NOMO-1 (cell line): ENCODE results near the gene RASEF.
"Not testable (repeated sequence)": the region's sequence is repeated elsewhere in the genome, so short reads cannot be mapped to it uniquely, and the experiment has no call there.

Experiments used
- DNase-seq, 2 experiments: peaks; one replicate each; lab custom pipeline; 2025; ENCODE audit not compliant: unreplicated experiment in 2 of 2; lab: John Stamatoyannopoulos, UW

Gene RASEF

DNA sequence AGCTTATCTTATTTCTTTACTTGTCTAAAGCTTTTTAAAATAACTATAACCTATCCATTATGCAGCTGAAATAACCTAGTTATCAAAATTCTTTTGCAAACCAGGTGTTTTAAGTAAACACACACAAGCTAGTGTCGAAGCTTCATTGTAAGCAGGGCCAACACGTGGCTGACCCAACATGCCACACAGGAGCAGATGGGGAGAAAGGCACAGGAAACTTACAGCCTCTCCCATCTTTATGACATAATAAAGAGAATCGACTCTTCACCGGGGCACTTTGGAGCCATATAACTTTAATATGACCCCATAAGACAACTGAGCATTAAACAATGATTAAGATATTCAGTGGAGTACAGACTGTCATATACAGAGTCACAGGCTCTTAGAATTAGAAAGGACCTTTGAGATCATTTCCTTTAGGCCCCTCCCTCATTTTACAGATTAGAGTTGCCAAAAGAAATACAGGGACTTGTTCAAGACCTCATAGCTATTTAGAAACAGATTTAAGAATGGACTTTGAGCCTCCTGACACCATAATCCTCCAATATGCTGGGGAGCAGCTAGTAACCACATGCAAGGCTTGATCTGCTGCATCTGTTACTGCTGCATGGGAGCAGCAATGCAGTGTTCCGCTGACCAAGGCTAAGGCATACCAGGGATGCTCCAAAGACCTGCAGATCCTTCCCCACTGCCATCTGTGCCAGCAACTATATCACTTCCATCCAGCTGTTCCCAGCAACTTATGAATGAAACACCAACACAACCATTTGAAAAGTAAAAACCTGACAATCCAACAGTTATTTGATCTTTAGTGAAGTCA is 75.4 kb downstream of the RASEF start:
- DNase-seq, result no peak

DNA sequence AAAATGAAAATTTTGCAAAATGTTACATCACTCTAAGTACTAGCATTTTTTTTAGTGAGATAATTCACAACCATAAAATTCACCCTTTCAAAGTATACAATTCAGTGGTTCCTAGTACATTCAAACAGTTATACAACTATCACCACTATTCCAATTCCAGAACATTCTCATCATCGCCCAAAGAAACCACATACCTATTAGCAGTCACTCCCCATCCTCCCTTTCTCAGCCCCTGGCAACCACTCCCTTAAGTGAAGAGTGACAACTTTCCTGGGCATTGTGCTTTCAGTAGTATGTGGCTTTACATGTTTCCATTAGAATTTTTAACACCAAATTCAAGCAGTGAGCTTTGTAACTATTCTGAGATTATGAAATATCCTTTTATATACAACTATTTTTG is 81.4 kb downstream of the RASEF start:
- no peak for DNase-seq

DNA sequence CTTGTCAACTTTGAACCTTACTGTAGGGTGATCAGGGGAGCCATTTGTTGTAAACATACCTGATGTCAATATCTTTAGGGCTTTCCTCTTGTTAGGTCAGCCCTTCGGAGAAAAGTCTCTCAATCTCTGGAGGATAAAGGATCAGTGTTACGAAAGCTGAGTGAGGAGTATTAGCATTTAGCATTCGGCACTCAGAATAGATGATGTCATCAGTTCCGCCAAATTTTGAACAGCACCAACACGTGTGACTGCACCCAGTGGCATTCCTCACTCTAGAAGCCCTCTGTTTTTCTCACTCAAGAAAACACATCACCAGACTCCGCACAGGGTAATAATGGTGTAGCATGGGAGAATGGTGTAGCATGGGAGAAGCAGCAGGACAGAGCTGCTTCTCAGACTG is 87.8 kb downstream of the RASEF start:
- DNase-seq, result no peak

DNA sequence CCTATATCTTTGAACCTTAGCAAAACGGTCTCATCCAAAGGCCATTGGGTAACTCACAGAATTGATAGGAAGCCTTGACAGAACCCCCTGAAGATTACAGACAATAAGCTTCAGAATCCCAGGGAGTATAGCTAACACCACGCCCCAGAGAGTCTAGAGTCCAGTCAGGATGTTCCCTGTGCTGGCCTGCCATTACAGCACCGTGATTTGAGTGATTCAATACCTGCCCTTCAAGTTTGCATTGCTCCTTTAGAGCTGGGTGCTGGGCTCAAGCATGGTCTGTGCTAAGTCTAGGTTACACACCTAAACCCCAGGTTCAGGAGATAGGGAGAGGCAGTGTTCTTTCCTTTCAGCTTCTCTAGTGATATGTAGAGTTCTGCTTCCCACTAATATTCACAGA is 90.5 kb downstream of the RASEF start:
- DNase-seq, result no peak

DNA sequence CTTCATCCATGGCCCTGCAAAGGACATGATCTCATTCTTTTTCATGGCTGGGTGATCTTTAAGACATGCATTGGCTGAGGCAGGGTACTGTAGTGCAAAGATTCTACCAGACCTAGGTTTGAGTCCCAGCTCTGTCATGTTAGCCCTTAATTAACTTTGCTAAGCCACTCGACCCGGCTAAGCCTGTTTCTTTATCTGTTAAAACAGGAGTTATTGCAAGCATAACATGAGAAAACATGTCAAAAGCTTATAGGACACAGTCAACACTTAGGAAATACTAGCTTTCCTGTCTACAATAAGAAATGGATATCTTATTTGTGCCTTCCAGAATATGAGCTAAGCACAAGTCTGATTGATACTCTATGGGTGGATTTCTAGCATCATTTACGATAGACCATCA is 92.6 kb downstream of the RASEF start:
- DNase-seq, result no peak

DNA sequence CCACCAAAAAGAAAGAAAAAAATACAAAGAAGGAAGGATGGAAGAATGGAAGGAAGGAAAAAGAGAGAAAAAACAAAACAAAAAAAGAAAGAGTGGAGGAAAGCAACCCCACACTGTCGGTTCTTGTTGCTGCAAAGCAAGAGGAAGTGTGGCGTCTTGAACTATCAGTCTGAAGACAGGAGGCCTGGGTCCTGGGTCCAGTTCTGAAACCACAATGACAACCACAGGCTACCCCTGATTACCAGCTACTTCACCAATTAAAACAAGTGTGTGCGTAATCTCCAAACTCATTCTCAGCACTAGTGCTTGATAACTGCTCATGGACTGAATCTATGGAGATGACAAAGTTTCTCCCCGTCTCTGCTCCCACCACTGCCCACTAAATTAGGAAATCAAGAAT is 93.7 kb downstream of the RASEF start:
- DNase-seq, result no peak

DNA sequence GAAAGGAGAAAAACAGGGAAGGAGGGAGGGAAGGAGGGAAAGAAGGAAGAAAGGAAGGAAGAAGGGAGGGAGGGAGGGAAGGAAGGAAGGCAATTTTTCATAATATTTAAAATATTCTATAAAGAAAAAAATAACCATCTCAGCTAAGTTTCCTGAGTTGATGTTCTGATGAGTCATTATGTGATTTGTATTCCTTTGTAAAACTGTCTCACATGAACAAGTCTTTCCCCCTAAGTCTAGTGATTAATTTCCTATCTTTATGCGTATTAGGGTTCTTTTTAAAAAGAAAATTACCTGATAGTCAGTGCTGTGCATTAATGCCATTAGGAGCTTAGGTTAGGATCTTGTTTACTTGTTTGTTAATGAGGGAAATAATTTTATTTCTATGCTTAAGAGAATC is 94.1 kb downstream of the RASEF start:
- no peak for DNase-seq

DNA sequence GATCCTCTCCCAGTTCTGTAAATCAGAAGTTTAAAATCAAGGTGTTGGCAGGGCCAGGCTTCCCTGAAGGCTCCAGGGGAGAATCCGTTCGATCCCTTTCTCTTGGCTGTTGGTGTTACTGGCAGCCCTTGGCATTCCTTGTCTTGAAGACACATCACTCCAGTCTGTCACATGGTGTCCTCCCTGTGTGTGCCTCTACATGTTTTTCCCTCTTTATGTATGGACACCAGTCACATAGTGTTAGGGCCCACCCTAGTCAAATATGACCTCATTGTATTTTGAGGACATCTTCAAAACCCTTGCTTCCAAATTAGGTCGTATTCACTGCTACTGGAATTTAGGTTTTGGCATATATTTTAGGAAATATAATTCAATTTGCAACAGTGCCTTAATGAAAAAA is 94.6 kb downstream of the RASEF start:
- DNase-seq, result no peak

DNA sequence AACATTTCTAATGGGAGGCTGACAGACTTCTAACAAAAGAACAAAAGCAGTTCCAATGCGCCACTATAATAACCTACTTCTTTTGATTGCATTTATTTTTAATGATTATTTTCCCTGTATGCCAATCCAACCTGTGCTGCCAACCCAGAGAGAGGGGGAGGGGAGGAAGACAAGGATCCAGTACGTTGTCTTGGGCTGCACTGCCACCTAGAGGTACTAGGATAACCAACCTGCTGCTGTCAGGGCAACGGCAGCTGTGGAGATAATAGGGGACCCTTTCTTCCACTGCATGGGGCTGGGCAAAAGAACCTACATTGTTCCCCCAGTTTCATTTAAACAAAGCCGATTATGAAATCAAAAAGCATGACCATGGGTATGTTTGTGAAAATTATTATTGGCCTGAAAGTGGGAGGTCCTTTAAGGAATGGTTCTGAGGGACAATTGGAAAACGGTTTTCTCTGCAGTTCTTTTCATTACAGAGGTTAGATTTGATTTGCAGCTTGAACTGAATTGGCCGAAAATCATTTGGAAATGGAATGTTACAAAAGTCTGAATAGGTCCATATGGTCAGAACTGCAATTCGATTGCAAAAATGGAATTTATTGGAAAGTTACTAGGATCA is 101.3 kb downstream of the RASEF start:
- DNase-seq, result peak; percentile 2 to 9

DNA sequence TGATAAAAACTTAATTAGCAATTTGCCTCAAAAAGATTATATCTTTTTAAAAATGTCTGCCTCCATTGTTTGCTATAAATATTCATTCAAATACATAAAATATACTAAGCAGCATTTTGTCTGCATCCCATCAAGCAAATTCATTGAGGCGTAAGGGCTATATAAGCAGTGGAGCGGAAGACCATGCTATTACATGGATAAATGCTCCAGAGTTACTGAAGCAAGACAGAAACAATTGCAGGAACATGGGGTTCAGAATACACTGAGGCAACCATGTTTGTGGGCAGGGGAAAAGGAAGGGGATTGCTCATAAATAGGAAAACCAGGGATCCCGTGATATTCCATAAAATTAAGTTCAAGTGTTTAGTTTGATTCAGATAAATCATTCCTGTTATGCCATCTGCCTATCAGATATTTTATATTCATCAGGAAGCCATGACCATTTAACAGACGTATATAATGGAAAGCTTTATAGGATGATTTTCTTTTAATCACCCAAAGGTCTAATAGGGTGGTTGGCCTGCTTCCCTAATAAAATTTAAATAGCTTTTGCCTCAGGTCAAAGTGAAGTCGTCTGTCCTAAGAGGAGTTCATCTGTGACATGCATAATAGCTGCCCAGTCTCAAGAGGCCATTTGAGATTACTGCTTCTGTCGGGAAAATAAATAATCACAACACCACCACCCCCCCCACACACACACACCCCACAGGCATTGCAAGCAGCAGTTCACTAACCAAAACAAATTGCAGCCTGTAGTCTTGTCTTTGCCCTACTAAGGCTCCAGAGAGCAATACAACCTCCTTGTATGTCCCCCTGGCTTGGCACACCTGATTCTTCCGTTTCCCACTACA is 105.2 kb downstream of the RASEF start:
- DNase-seq, result no peak

DNA sequence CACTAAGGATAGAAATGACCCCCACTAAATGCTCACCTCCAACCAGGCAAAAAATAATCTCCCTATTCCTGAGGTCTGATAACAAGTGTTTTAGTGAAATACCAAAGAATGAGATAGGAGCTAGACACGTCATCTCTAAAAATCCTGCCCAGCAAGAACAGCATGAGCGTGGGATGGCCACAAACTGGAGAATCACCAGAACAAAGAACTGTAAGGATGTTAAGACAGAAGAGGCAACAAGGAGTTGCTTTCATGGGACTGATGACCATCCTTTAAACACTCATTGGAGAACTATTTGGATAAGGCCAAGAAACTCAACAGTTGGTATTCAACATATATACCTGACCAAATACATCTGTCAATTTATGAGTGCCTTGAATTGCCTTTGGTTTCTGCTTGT is 113.7 kb downstream of the RASEF start:
- DNase-seq, result no peak

DNA sequence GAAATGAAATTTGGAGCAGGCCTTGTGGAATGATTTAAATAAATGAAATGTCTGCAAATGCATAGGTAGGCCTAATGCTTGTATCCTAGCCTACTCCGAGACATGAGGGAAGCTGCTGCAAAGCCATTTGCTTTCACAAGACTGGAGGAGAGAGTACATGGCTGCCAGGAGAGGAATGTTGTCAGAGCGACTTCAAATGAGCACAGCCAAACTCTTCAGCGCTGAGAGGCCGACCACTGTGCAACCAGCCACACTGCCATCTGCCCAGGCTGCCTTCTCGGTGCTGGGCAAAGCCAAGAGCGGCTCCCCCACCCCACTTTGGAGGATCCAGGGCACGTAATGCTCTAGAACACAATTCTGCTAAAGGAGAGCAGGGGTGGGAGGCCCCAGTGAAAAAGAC is 122.6 kb downstream of the RASEF start:
- no peak for DNase-seq

DNA sequence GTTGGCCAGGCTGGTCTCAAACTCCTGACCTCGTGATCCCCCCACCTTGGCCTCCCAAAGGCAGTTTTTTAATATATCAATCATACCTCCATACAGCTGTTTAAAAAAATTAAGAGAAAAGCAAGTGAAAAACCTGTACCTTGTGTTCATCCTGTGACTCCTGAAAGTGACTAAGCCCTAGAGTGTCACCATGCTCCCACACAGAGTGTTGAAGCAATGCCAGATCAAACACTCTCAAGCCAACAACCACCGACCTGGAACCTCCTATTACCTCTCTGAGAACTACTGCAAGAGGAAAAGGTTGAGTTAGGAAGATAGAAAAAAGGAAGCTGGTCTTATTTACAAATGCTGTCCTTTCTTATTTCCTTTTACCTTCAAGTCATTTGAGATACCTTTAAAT is 123.5 kb downstream of the RASEF start:
- DNase-seq, result no peak

DNA sequence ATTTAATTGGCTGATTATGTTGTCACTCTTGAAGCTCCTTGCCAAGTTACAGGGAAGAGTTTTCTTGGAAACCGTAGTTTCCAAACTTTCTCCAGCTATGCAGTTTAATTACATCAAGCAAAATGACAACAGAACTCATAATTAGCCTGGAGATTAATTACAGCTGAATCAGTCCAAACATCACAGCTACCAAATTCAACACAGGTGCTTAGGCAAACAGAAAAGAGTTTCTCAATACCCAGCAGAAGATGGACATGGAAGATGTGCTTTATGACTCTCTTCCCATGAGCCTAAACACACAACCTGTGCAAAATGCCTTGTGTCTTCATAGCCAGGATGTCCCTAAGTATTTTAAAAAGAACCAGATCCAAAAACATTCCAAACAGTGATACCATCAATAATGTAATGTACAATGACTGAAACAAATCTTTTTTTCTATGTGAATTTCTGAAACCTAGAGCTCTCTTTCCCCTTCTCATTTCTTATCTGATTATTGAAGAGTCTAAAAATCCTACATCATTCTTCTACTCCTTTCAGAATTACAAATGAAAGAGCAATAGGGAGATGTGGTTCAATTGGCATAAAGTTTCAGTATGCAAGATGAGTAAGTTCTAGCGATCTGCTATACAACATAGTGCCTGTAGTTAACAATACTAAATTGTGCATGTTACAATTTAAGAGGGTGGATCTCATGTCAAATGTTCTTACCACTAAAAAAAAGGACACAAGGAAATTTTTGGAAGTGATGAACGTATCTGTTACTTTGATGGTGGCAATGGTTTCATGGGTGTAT is 124.3 kb downstream of the RASEF start:
- no peak for DNase-seq

DNA sequence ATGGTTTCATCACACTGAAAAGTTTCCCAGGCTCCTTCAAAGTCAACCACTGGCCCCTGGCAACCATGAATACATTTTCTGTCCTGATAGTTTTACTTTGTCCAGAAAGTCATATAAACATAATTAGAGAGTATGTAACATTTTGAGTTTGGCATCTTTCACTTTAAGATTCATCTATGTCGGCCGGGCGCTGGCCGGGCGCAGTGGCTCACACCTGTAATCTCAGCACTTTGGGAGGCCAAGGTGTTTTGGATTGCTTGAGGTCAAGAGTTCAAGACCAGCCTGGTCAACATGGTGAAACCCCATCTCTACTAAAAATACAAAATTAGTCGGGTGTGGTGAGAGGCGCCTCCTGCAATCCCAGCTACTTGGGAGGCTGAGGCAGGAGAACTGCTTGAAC is 126.4 kb downstream of the RASEF start:
- DNase-seq, result not testable (repeated sequence)

DNA sequence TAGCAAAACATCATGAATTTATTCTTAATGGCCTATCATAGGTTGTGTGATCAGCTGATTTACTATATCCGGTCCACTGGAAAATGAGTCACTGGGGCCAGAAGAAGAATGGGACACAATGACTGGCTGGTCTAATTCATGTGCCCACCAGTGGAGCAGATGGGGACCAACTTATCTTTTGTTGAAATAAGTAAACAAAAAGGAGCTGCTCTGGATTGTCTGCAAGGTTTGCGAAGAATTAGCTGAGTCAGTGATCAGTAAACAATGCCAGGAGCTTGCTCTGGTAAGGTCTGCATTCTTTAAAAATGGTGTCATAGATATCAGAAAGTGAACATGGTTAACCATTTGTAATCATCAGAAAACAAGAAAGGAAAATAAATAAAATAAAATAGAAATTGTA is 128.0 kb downstream of the RASEF start:
- no peak for DNase-seq

DNA sequence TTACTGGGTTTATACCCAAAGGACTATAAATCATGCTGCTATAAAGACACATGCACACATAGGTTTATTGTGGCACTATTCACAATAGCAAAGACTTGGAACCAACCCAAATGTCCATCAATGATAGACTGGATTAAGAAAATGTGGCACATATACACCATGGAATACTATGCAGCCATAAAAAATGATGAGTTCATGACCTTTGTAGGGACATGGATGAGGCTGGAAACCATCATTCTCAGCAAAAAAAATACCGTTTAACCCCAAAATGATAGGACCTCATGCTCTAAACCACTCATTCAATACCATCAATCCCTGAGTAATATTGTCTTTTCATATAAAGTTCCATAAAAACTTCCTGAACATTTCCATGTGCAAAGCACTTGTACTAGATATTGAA is 128.9 kb downstream of the RASEF start:
- DNase-seq, result not testable (repeated sequence)

DNA sequence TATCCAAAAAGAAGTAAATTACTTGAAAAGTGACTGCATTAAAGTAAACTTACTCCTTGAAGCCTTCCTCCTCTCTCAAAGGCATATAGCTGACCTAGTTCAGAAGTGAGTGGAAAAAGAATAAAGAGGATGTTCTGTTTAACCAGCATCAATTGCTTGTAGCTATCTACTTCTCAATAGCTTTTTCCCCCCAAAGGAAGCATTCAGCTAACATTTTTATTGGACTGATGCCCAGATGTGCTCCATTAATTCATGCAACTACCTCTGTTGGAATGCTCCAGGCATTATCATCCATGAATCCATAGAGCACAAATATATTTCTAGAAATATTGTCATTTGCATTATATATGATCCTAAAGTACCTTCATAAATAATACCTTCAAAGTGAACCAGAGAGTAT is 132.8 kb downstream of the RASEF start:
- no peak for DNase-seq
